HG02623 (cell line): ENCODE data around the gene ITGA3.
A peak's percentile ranks its signal among the peaks of the same experiment; 100 is the strongest.

Experiments
- ATAC-seq: cut with Tn5 transposase; IDR thresholded peaks from one replicate; pipeline ENCODE4 v1.9.1; 2021; ENCODE audit warnings: moderate library complexity; ENCODE audit not compliant: unreplicated experiment

ITGA3 gene

GRCh38 chr17:50055426-50056216 is at the start of gene ITGA3:
Gene ITGA3 (plus strand): TSS chr17:50056110. CDS start chr17:50056440, 330 bp downstream.
- peak; percentile 37 for ATAC-seq

- no peak for ATAC-seq
Observed at GRCh38 chr17:50009282-50009681, 46.6 kb upstream of the ITGA3 start.

- no peak for ATAC-seq
Observed at GRCh38 chr17:50013079-50013478, 42.8 kb upstream of the ITGA3 start.

GRCh38 chr17:50014471-50015088 is 41.3 kb upstream of the ITGA3 start:
- ATAC-seq = no peak

GRCh38 chr17:50015146-50015545 is 40.8 kb upstream of the ITGA3 start:
- no peak for ATAC-seq

GRCh38 chr17:50018909-50019308 is 37.0 kb upstream of the ITGA3 start:
- no peak for ATAC-seq

- ATAC-seq = no peak
Observed at GRCh38 chr17:50020841-50021599, 34.9 kb upstream of the ITGA3 start.

GRCh38 chr17:50021681-50022370 is 34.1 kb upstream of the ITGA3 start:
- ATAC-seq = no peak

GRCh38 chr17:50022463-50023130 is 33.3 kb upstream of the ITGA3 start:
- no peak for ATAC-seq

GRCh38 chr17:50023520-50023919 is 32.4 kb upstream of the ITGA3 start:
- no peak for ATAC-seq

GRCh38 chr17:50024808-50025207 is 31.1 kb upstream of the ITGA3 start:
- ATAC-seq = no peak

GRCh38 chr17:50026046-50026675 is 29.7 kb upstream of the ITGA3 start:
- no peak for ATAC-seq

- ATAC-seq = no peak
Observed at GRCh38 chr17:50026837-50027171, 29.1 kb upstream of the ITGA3 start.

- ATAC-seq = no peak
Observed at GRCh38 chr17:50027172-50027880, 28.6 kb upstream of the ITGA3 start.

- ATAC-seq = no peak
Observed at GRCh38 chr17:50027881-50028735, 27.8 kb upstream of the ITGA3 start.

- no peak for ATAC-seq
Observed at GRCh38 chr17:50028736-50029120, 27.2 kb upstream of the ITGA3 start.

GRCh38 chr17:50029185-50029584 is 26.7 kb upstream of the ITGA3 start:
- ATAC-seq = no peak

- ATAC-seq = no peak
Observed at GRCh38 chr17:50033316-50033715, 22.6 kb upstream of the ITGA3 start.
